ENCODE results near the gene PCNX2.

DNA sequence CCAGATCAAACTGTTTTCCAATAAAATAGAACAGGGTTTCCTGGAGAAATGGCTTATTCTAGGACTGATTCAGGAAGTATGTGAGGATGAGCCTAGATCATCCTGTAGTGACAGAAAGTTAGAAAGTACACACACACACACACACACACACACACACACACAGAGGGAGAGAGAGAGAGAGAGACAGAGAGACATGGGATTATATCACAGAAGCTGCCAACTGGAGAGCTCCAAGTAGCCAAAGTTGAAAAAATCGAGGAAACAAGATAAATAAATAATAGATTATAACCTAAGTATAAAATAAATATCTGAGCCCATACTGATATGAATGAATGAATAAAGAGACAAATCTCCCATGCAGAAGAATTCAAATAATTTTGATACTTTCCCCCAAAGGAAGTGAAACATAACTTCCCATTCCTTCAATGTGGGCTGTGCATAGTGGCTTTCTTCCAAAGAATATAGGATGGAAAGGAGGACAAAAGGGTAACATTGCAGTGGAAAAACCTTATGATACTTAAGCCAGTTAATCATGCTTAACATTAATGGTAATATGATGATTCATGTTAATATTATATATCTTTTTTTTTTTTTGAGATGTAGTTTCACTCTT lies 173.5 kb downstream of the PCNX2 start:
- TF ChIP-seq, protein P1, sequence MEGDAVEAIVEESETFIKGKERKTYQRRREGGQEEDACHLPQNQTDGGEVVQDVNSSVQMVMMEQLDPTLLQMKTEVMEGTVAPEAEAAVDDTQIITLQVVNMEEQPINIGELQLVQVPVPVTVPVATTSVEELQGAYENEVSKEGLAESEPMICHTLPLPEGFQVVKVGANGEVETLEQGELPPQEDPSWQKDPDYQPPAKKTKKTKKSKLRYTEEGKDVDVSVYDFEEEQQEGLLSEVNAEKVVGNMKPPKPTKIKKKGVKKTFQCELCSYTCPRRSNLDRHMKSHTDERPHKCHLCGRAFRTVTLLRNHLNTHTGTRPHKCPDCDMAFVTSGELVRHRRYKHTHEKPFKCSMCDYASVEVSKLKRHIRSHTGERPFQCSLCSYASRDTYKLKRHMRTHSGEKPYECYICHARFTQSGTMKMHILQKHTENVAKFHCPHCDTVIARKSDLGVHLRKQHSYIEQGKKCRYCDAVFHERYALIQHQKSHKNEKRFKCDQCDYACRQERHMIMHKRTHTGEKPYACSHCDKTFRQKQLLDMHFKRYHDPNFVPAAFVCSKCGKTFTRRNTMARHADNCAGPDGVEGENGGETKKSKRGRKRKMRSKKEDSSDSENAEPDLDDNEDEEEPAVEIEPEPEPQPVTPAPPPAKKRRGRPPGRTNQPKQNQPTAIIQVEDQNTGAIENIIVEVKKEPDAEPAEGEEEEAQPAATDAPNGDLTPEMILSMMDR (conservative IDR thresholded peaks at IDR 0.05; ENCODE audit: low read depth, low read length): no peak
- TF ChIP-seq EZH2 (IDR thresholded peaks at IDR 0.05; ENCODE audit: borderline replicate concordance, low read depth, low read length, poor library complexity, severe bottlenecking): no peak
